Thoracic aorta (tissue), 2 donors: ENCODE measurements around the gene TBC1D9. TPM values are rescaled to one million over a fixed set of nuclear protein-coding genes. Genes with fewer than 3 reads are reported as not detected.

Experiments
- ATAC-seq: fragments of 150-250 bp; one replicate; pipeline ENCODE4 v1.8.0; 2017; ENCODE audit warnings: low read depth; ENCODE audit not compliant: insufficient number of reproducible peaks, low FRiP score
- DNase-seq: peaks from one replicate; pipeline ENCODE4 v3.0.0-alpha.2; 2020; ENCODE audit warnings: low spot score
- H3K27ac ChIP-seq, 2 donors: fragments of 200-600 bp; sonication (generic); 1 replicate in 1 of 2; 2 replicates in 1 of 2; pipeline ENCODE4 v1.5.1; 2016; ENCODE audit warnings: mild to moderate bottlenecking in 2 of 2, moderate library complexity in 2 of 2
- H3K27me3 ChIP-seq: fragments of 200-600 bp; sonication (generic); replicated peaks from 2 replicates; pipeline ENCODE4 v1.6.0; 2016; ENCODE audit warnings: mild to moderate bottlenecking; ENCODE audit not compliant: insufficient read depth
- H3K36me3 ChIP-seq: fragments of 200-600 bp; sonication (generic); one replicate; pipeline ENCODE4 v1.5.1; 2016
- H3K4me1 ChIP-seq, 2 donors: fragments of 200-600 bp; sonication (generic); 1 replicate in 1 of 2; 2 replicates in 1 of 2; pipeline versions ENCODE4 v1.5.1 to v1.6.0; 2016; ENCODE audit warnings: low read depth in 2 of 2, mild to moderate bottlenecking in 1 of 2; ENCODE audit not compliant: control insufficient read depth in 1 of 2
- H3K4me3 ChIP-seq: fragments of 200-600 bp; sonication (generic); 2 replicates; pipeline ENCODE4 v1.5.1; 2016; ENCODE audit warnings: mild to moderate bottlenecking
- H3K9me3 ChIP-seq: fragments of 200-600 bp; sonication (generic); 2 replicates; pipeline ENCODE4 v1.5.1; 2016
- CTCF ChIP-seq: fragments of 200-600 bp; sonication (generic); IDR thresholded peaks from one replicate; pipeline ENCODE4 v1.5.1; 2019; ENCODE audit warnings: antibody characterized with exemption
- total RNA-seq, 2 donors: library from RNA; depleted of rRNA; stranded (reverse); fragments of >200 nt; gene quantifications; one replicate each; pipeline versions ENCODE4 v1.1.0 to v1.2.3, GENCODE V29; 2016

The TBC1D9 gene
- total RNA-seq, 2 donors from 2014 or later: 17.5 to 21.2 TPM

- Histone ChIP-seq H3K36me3 (no peaks in the 10 kb centered on the region), H3K27me3 (no peaks in the 10 kb centered on the region), H3K4me3 (no peak overlapping the region), H3K9me3 (no peaks in the 10 kb centered on the region), H3K27ac (no peak overlapping the region), H3K4me1 (no peaks in the 10 kb centered on the region)
- no peak for DNase-seq
- no peak for ATAC-seq
- no peak for TF ChIP-seq CTCF
These were observed 13.0 kb upstream of the TBC1D9 start for GRCh38 chr4:140769209-140769608.

GRCh38 chr4:140764785-140765392 is 8.7 kb upstream of the TBC1D9 start:
- ATAC-seq (no peak), DNase-seq (no peak)
- Histone ChIP-seq H3K4me1 (no peaks in the 10 kb centered on the region), H3K36me3 (no peaks in the 10 kb centered on the region), H3K9me3 (no peaks in the 10 kb centered on the region), H3K27me3 (no peaks in the 10 kb centered on the region), H3K4me3 (no peak overlapping the region), H3K27ac (no peak overlapping the region)
- TF ChIP-seq CTCF: no peak

GRCh38 chr4:140762202-140762601 is 6.0 kb upstream of the TBC1D9 start:
- no peak for DNase-seq
- Histone ChIP-seq H3K36me3 (no peaks in the 10 kb centered on the region), H3K9me3 (no peaks in the 10 kb centered on the region), H3K27me3 (no peaks in the 10 kb centered on the region), H3K4me1 (no peaks in the 10 kb centered on the region), H3K4me3 (no peak overlapping the region), H3K27ac (no peak overlapping the region)
- ATAC-seq: no peak
- no peak for TF ChIP-seq CTCF

GRCh38 chr4:140757232-140757630 is 1.0 kb upstream of the TBC1D9 start:
- Histone ChIP-seq H3K4me3 (peak overlapping the region; percentile 86), H3K27ac (peak overlapping the region; percentile 83 to 87), H3K4me1 (peaks cover 0 to 8% of the 10 kb centered on the region in 2 donors), H3K9me3 (no peaks in the 10 kb centered on the region), H3K36me3 (no peaks in the 10 kb centered on the region), H3K27me3 (no peaks in the 10 kb centered on the region)
- no peak for DNase-seq
- TF ChIP-seq CTCF: no peak
- no peak for ATAC-seq

GRCh38 chr4:140755774-140756318 is 339 bp downstream of the TBC1D9 start:
- Histone ChIP-seq H3K27ac (peak overlapping the region; percentile 83 to 87), H3K27me3 (no peaks in the 10 kb centered on the region), H3K36me3 (no peaks in the 10 kb centered on the region), H3K9me3 (no peaks in the 10 kb centered on the region), H3K4me1 (peaks cover 0 to 8% of the 10 kb centered on the region in 2 donors), H3K4me3 (peak overlapping the region; percentile 86)
- peak; percentile 34 for ATAC-seq
- TF ChIP-seq CTCF: no peak
- DNase-seq: no peak
